Neural progenitor cell (in vitro differentiated cells): ENCODE results near the gene GPR150.

Source experiments
- CTCF ChIP-seq: fragments of 200-600 bp; sonication (generic); IDR thresholded peaks from 2 replicates; pipeline ENCODE4 v1.5.1; 2017; ENCODE audit warnings: antibody characterized with exemption, mild to moderate bottlenecking
- EZH2 ChIP-seq: fragments of 200-600 bp; sonication (generic); IDR thresholded peaks from 2 replicates; pipeline ENCODE4 v1.6.1; 2017; ENCODE audit warnings: antibody characterized with exemption, mild to moderate bottlenecking, moderate library complexity
- EZH2phosphoT487 ChIP-seq: fragments of 200-600 bp; sonication (generic); IDR thresholded peaks from 2 replicates; pipeline ENCODE4 v1.6.1; 2017; ENCODE audit warnings: antibody characterized with exemption

GRCh38 chr5:95611396-95611795, 8.5 kb upstream of the GPR150 start:
- TF ChIP-seq CTCF: no peak
- TF ChIP-seq EZH2phosphoT487: no peak
- TF ChIP-seq EZH2: no peak
